ENCODE results near the gene DNHD1. TPM values are rescaled to one million over a fixed set of nuclear protein-coding genes. Genes with fewer than 3 reads are reported as not detected.

The DNHD1 gene
- total and polyA plus RNA-seq, 9 of the 15 experiments (the other 6 are each of a cell fraction or from before 2014, with no cell fraction given) = 0.82 to 9.7 (median 3.8) TPM

DNA sequence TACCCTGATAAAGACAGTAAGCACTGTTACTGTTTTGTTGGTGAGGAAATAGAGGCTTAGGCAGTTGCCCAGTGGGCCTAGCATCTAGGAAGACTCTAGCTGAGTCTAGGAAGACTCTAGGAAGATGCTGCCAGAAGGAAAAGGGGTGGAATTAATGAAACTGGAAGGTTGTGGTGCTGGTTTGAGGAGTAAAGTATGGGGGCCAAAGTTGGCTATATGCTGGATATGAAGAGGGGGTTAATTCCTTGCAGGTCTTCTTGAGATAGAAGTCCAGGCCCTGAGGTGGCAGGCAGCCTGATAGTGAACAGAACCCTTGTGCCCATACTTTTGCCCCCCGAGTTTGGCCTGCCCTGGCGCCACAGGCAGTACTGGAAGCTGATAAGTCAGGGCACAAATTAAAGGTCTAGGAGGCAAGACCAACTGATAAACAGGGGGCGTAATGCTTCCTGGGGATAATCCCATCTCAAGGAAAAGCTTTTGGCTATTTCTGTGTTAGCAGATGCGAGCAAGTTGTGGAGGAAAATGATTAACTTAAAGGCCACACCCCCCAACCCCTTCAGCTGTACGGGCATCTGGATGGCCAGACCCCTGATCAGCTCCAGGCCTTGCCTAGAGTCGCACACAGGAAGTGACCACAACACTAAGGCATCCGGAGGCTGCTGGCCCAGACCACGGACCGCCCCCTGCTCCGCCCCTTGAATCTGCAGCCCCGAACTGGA is 109.5 kb downstream of the DNHD1 start (continued):
- TF ChIP-seq GABPB1 (CRISPR knock-in tag; IDR thresholded peaks at IDR 0.05) = peak; percentile 77; the same call in 1 of the 2 replicates
- no peak for TF ChIP-seq PCBP1 (IDR thresholded peaks at IDR 0.05; ENCODE audit: low read depth, low read length, poor library complexity, severe bottlenecking)
- TF ChIP-seq STAT5A (IDR thresholded peaks at IDR 0.05; ENCODE audit: borderline replicate concordance, low read length) = no peak
- TF ChIP-seq, protein P1, sequence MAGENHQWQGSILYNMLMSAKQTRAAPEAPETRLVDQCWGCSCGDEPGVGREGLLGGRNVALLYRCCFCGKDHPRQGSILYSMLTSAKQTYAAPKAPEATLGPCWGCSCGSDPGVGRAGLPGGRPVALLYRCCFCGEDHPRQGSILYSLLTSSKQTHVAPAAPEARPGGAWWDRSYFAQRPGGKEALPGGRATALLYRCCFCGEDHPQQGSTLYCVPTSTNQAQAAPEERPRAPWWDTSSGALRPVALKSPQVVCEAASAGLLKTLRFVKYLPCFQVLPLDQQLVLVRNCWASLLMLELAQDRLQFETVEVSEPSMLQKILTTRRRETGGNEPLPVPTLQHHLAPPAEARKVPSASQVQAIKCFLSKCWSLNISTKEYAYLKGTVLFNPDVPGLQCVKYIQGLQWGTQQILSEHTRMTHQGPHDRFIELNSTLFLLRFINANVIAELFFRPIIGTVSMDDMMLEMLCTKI (IDR thresholded peaks at IDR 0.05; ENCODE audit: partially characterized antibody) = no peak
- peak; percentile 82 for TF ChIP-seq JUN (IDR thresholded peaks at IDR 0.05; ENCODE audit: borderline replicate concordance, low read depth, low read length)
- TF ChIP-seq JUN (CRISPR knock-in tag; IDR thresholded peaks at IDR 0.05; ENCODE audit: borderline replicate concordance) = no peak
- TF ChIP-seq, protein P2, sequence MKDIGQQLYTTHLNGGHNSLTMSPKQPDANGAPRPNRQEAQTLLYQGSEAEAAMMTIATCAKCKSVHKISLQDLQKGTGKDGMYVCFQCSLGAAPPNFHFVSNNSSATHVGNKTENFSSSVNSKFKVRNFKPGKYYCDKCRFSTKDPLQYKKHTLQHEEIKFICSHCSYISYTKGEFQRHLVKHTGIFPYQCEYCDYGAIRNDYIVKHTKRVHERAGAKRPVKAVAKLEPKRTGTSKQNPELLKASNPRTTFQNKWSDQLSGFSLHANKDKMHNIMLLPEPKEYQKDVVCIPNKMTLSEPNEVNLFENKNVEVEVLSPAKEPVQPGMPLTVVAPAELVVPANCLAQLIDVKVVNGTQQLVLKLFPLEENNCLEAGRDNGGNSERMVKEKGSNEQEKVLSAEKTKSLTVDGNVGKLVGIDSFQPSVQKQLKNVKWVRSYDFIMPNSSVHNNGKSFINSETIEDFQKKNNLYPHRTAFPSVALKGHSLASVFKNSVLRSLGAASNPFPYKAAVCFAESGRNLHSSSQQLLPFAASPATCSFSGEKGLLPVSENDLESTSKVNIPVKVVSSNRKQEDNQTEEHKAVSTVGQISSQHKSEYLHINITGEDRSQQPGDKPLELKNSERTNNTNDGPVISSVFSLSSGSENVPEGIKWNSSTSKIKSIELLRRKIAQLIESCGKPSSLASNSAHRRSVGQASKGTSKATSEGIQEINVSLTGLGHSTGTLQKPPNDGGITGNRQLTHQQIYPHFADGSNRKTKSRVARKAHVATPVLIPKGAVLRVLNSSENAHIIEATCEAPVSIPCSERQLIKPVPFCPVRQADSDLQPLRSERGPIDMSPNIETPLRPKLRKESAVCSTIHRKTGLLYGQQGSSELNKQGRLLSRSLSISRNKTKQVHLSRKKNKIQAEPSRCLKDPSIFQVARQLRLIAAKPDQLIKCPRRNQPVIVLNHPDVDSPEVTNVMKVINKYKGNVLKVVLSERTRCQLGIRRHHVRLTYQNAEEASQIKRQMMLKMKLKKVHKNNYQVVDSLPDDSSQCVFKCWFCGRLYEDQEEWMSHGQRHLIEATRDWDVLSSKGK (CRISPR knock-in tag; IDR thresholded peaks at IDR 0.05) = no peak
- no peak for TF ChIP-seq RFX7 (CRISPR knock-in tag; IDR thresholded peaks at IDR 0.05)
- no peak for TF ChIP-seq NR2C2 (CRISPR knock-in tag; IDR thresholded peaks at IDR 0.05)
- TF ChIP-seq NR2C2 (tag; IDR thresholded peaks at IDR 0.05) = peak; percentile 55
- no peak for TF ChIP-seq CAMTA2 (CRISPR knock-in tag; conservative IDR thresholded peaks at IDR 0.05)
- TF ChIP-seq TAF1 (IDR thresholded peaks at IDR 0.05; ENCODE audit: control insufficient read depth, extremely low read depth, insufficient read depth, low read length, severe bottlenecking) = peak; percentile 34
- TF ChIP-seq, protein P3, sequence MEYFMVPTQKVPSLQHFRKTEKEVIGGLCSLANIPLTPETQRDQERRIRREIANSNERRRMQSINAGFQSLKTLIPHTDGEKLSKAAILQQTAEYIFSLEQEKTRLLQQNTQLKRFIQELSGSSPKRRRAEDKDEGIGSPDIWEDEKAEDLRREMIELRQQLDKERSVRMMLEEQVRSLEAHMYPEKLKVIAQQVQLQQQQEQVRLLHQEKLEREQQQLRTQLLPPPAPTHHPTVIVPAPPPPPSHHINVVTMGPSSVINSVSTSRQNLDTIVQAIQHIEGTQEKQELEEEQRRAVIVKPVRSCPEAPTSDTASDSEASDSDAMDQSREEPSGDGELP (CRISPR knock-in tag; IDR thresholded peaks at IDR 0.05; ENCODE audit: borderline replicate concordance) = peak; percentile 93
- TF ChIP-seq POLR2AphosphoS2 (IDR thresholded peaks at IDR 0.05; ENCODE audit: low read length) = peak; percentile 27; the same call in 1 of the 2 replicates
- TF ChIP-seq NR1H2 (CRISPR knock-in tag; IDR thresholded peaks at IDR 0.05) = no peak
- 0 out of 2 replicates have a peak, but pooled peaks have one; percentile 28 for TF ChIP-seq SMARCE1 (IDR thresholded peaks at IDR 0.05)
- TF ChIP-seq SMARCA5 (IDR thresholded peaks at IDR 0.05) = no peak
- TF ChIP-seq KAT7 (CRISPR knock-in tag; IDR thresholded peaks at IDR 0.05; ENCODE audit: borderline replicate concordance) = no peak
- TF ChIP-seq, protein P4, sequence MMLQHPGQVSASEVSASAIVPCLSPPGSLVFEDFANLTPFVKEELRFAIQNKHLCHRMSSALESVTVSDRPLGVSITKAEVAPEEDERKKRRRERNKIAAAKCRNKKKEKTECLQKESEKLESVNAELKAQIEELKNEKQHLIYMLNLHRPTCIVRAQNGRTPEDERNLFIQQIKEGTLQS (IDR thresholded peaks at IDR 0.05) = peak; percentile 90
- TF ChIP-seq, protein P4 (CRISPR knock-in tag; conservative IDR thresholded peaks at IDR 0.05) = no peak
- TF ChIP-seq ZNF766 (CRISPR knock-in tag; conservative IDR thresholded peaks at IDR 0.05) = peak; percentile 36; the same call in 1 of the 2 replicates
